Endodermal cell (in vitro differentiated cells): ENCODE results near the gene GAS6. TPM values are rescaled to one million over a fixed set of nuclear protein-coding genes. Genes with fewer than 3 reads are reported as not detected.
"Not testable (repeated sequence)": the region's sequence is repeated elsewhere in the genome, so short reads cannot be mapped to it uniquely, and the experiment has no call there.

Experiments used
- DNase-seq: peaks from one replicate; pipeline ENCODE4 v3.0.0-alpha.2; 2017
- H3K27ac ChIP-seq: 2 replicates; pipeline ENCODE4 v1.5.1; 2013; ENCODE audit warnings: mild to moderate bottlenecking, low read depth, low read length, moderate library complexity
- H3K27me3 ChIP-seq: 2 replicates; pipeline ENCODE4 v1.6.1; 2013; ENCODE audit warnings: mild to moderate bottlenecking, low read length, moderate library complexity; ENCODE audit not compliant: insufficient read depth, control insufficient read depth, poor library complexity, severe bottlenecking
- H3K36me3 ChIP-seq: 2 replicates; pipeline ENCODE4 v1.7.0; 2013; ENCODE audit warnings: mild to moderate bottlenecking, low read length, moderate library complexity; ENCODE audit not compliant: control insufficient read depth, insufficient read depth
- H3K4me1 ChIP-seq: one replicate; pipeline ENCODE4 v1.7.0; 2013; ENCODE audit warnings: low read length; ENCODE audit not compliant: control insufficient read depth, insufficient read depth
- H3K4me3 ChIP-seq: 2 replicates; pipeline ENCODE4 v1.5.1; 2013; ENCODE audit warnings: mild to moderate bottlenecking, low read length, moderate library complexity
- H3K9ac ChIP-seq: 2 replicates; pipeline ENCODE4 v1.6.1; 2013; ENCODE audit warnings: mild to moderate bottlenecking, low read length, moderate library complexity; ENCODE audit not compliant: poor library complexity, severe bottlenecking; ENCODE audit errors: extremely low read depth
- H3K9me3 ChIP-seq: 2 replicates; pipeline ENCODE4 v1.6.1; 2013; ENCODE audit warnings: mild to moderate bottlenecking, low read length, moderate library complexity; ENCODE audit not compliant: control insufficient read depth
- H3K27ac Mint-ChIP-seq: 2 replicates; pipeline ENCODE4 v1.8.0; 2020; ENCODE audit warnings: mixed read lengths
- H3K27me3 Mint-ChIP-seq: 2 replicates; pipeline ENCODE4 v1.8.0; 2021; ENCODE audit warnings: mild to moderate bottlenecking, mixed read lengths; ENCODE audit not compliant: insufficient read depth
- H3K36me3 Mint-ChIP-seq: 2 replicates; pipeline ENCODE4 v1.8.0; 2020; ENCODE audit warnings: low read depth, mixed read lengths
- H3K4me1 Mint-ChIP-seq: 2 replicates; pipeline ENCODE4 v1.8.0; 2020; ENCODE audit warnings: mixed read lengths
- H3K4me3 Mint-ChIP-seq: 2 replicates; pipeline ENCODE4 v1.8.0; 2020; ENCODE audit warnings: mild to moderate bottlenecking, moderate library complexity, mixed read lengths
- H3K9me3 Mint-ChIP-seq: 2 replicates; pipeline ENCODE4 v1.8.0; 2020; ENCODE audit warnings: mild to moderate bottlenecking, mixed read lengths
- WGBS, 2 experiments: methylation state at CpG; one replicate each; pipeline versions ENCODE4 v1.1.5 to v1.1.7; 2013; ENCODE audit warnings: missing lambda C conversion rate in 2 of 2, mixed read lengths in 1 of 2; ENCODE audit not compliant: insufficient coverage in 1 of 2, insufficient read length in 1 of 2; 5-methylcytosine and 5-hydroxymethylcytosine counted together
- total RNA-seq, 2 donors: library from RNA; stranded (reverse); fragmentation: NEBNext Ultra II Directional in 1 of 2; extraction: Animal tissue kit (Norgen Biotek cat#: 25700) in 1 of 2; gene quantifications; 2 replicates in 1 of 2; 3 replicates in 1 of 2; pipeline ENCODE4 v1.2.1, GENCODE V29; 2021
- TF ChIP-seq, protein P1 (sequence below): fragments of 200-600 bp; sonication (generic); conservative IDR thresholded peaks from 2 replicates; pipeline ENCODE4 v1.5.0; 2021; ENCODE audit warnings: antibody characterized with exemption, mild to moderate bottlenecking

GAS6 gene
- total RNA-seq, 2 donors from 2014 or later: 45.7 to 49.6 TPM

DNA sequence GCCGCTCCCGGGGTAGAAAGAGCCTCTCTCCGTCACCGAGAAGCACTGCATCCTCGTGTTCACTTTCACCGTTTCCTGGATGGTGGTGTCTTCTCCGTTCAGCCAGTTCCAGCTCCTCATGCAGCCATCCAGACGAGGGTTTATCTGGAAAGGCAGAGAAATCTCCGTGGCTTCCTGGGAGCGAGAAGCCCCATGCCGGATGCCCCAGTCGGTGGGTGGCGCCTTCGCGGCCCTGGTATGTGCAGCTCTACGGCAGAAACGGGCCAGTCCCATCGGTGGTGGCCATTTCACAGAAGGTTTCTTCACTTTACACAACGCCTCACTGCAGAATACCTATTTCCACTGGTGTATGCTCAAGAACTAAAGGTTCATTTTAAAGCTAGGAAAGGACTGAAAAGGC is 36.9 kb downstream of the GAS6 start:
- Mint-ChIP-seq H3K4me1 (peaks cover 3% of the 10 kb centered on the region), H3K27ac (no peak overlapping the region), H3K27me3 (no peaks in the 10 kb centered on the region), H3K9me3 (no peaks in the 10 kb centered on the region), H3K36me3 (peaks cover 42% of the 10 kb centered on the region), H3K4me3 (no peak overlapping the region)
- Histone ChIP-seq H3K27me3 (no peaks in the 10 kb centered on the region), H3K27ac (no peak overlapping the region), H3K36me3 (peaks cover 3% of the 10 kb centered on the region), H3K9ac (no peak overlapping the region), H3K4me1 (no peaks in the 10 kb centered on the region), H3K9me3 (no peaks in the 10 kb centered on the region), H3K4me3 (no peak overlapping the region)
- 96 to 97% methylated on average over 19 of the region's 19 CpGs for WGBS, 2 experiments
- no peak for DNase-seq
- TF ChIP-seq, protein P1, sequence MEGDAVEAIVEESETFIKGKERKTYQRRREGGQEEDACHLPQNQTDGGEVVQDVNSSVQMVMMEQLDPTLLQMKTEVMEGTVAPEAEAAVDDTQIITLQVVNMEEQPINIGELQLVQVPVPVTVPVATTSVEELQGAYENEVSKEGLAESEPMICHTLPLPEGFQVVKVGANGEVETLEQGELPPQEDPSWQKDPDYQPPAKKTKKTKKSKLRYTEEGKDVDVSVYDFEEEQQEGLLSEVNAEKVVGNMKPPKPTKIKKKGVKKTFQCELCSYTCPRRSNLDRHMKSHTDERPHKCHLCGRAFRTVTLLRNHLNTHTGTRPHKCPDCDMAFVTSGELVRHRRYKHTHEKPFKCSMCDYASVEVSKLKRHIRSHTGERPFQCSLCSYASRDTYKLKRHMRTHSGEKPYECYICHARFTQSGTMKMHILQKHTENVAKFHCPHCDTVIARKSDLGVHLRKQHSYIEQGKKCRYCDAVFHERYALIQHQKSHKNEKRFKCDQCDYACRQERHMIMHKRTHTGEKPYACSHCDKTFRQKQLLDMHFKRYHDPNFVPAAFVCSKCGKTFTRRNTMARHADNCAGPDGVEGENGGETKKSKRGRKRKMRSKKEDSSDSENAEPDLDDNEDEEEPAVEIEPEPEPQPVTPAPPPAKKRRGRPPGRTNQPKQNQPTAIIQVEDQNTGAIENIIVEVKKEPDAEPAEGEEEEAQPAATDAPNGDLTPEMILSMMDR: no peak

DNA sequence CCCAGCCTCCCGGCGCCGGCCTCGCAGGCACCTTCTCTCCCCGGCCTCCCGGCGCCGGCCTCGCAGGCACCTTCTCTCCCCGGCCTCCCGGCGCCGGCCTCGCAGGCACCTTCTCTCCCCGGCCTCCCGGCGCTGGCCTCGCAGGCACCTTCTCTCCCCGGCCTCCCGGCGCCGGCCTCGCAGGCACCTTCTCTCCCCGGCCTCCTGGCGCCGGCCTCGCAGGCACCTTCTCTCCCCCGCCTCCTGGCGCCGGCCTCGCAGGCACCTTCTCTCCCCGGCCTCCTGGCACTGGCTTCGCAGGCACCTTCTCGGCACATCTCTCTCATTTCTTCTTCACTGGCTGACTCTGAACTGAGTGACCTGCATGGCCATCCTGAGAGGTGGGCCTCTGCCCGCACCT is 37.4 kb downstream of the GAS6 start:
- H3K4me3 Mint-ChIP-seq, H3K27me3 ChIP-seq: not testable (repeated sequence)

DNA sequence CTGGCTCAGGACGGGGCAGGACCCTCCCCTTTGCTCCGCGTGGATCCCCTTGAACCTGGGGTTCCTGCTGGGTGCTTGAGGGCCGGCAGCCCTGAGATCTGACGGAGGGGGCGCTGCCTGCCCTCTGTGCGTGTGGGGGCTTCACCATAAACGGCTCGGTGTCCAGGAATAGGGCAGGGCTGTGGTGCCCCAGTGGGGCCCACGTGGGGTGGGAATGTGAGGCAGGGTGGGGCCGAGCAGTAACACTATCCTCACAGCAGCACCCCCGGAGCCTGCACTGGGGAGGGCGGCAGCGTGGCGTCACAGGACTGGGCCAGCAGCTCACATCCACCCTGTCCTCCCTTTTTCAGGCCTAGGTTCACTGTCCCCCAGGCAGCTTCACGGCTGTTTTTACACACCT is 38.0 kb downstream of the GAS6 start:
- peak overlapping the region; percentile 24 for H3K27ac ChIP-seq
- no peaks in the 10 kb centered on the region for H3K27me3 ChIP-seq
- WGBS, 2 experiments: 88 to 90% methylated on average over 4 to 16 of the region's 16 CpGs
- Mint-ChIP-seq H3K36me3 (peaks cover 41% of the 10 kb centered on the region), H3K4me1 (peaks cover 3% of the 10 kb centered on the region), H3K27ac (no peak overlapping the region), H3K4me3 (no peak overlapping the region), H3K27me3 (no peaks in the 10 kb centered on the region), H3K9me3 (no peaks in the 10 kb centered on the region)
- H3K9ac ChIP-seq: no peak overlapping the region
- peak; percentile 43 for DNase-seq
- TF ChIP-seq, protein P1: no peak
- no peaks in the 10 kb centered on the region for H3K4me1 ChIP-seq
- H3K9me3 ChIP-seq: no peaks in the 10 kb centered on the region
- peaks cover 3% of the 10 kb centered on the region for H3K36me3 ChIP-seq
- H3K4me3 ChIP-seq: no peak overlapping the region

More for the DNA sequence above, 37.4 kb downstream of the GAS6 start:
- not testable (repeated sequence) for H3K36me3 ChIP-seq, H3K27ac ChIP-seq, H3K4me1 ChIP-seq, H3K9me3 ChIP-seq, H3K9me3 Mint-ChIP-seq, H3K27me3 Mint-ChIP-seq, H3K27ac Mint-ChIP-seq, H3K9ac ChIP-seq, H3K4me3 ChIP-seq, DNase-seq, H3K4me1 Mint-ChIP-seq
- 87% methylated on average over 15 of the region's 35 CpGs; no CpG with 5 or more reads in 1 of the 2 experiments for WGBS, 2 experiments
- H3K36me3 Mint-ChIP-seq: peaks cover 42% of the 10 kb centered on the region

DNA sequence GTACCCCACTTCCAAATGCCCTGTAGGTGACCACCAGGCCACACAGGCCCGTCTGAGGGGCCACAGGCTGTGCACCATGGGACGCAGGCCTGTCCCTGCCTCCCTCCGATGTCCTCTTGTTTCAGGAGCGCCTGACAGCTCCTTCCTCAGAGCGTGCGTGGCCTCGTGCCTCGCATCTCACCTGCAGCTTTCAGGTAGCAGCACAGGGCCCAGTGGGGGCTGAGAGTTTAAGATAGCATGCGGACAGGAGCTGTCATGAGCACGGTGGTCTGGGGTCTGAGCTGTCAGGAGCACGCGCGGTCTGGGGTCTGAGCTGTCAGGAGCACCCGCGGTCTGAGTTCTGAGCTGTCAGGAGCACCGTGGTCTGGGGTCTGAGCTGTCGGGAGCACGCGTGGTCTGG is 40.1 kb downstream of the GAS6 start:
- H3K9me3 ChIP-seq: no peaks in the 10 kb centered on the region
- DNase-seq: no peak
- no peaks in the 10 kb centered on the region for H3K27me3 ChIP-seq
- Mint-ChIP-seq H3K4me1 (peaks cover 3% of the 10 kb centered on the region), H3K27me3 (no peaks in the 10 kb centered on the region), H3K9me3 (no peaks in the 10 kb centered on the region), H3K36me3 (peaks cover 38% of the 10 kb centered on the region), H3K4me3 (no peak overlapping the region), H3K27ac (no peak overlapping the region)
- peaks cover 3% of the 10 kb centered on the region for H3K36me3 ChIP-seq
- 96 to 98% methylated on average over 13 to 19 of the region's 19 CpGs for WGBS, 2 experiments
- TF ChIP-seq, protein P1: no peak
- H3K9ac ChIP-seq: no peak overlapping the region
- no peak overlapping the region for H3K4me3 ChIP-seq
- no peak overlapping the region for H3K27ac ChIP-seq
- H3K4me1 ChIP-seq: no peaks in the 10 kb centered on the region
